Measurements from ENCODE around the gene DNAH9. TPM values are rescaled to one million over a fixed set of nuclear protein-coding genes. Genes with fewer than 3 reads are reported as not detected.

The DNAH9 gene
- total RNA-seq, 1 donor from 2014 or later: 0.22 TPM

GRCh38 chr17:11814655-11815262 is 216.5 kb downstream of the DNAH9 start:
- DNase-seq (no peak), ATAC-seq (peak; percentile 41)
- intact Hi-C loops (cut with micrococcal nuclease): no loop called here

- DNase-seq: no peak
- no peak for ATAC-seq
- intact Hi-C loops (cut with micrococcal nuclease): no loop called here
Measured at GRCh38 chr17:11816409-11816808, 218.1 kb downstream of the DNAH9 start.

DNA sequence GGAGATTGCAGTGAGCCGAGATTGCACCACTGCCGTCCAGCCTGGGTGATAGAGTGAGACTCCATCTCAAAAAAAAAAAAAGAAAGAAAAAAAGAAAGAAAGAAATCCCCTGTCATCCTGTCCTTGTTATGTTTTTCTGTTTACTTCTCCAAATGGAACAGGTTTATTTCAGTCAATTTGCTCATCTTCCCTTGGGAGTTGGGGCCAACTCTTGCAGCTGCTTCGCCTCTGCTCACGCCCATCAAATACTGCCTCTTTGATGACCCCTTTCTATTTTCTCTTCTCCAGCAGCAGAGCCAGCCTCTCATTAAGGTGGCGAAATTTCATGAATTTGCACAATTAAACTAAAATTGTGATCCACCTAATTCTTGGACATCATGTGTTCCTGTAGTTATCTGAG is 225.6 kb downstream of the DNAH9 start:
- intact Hi-C loops (cut with micrococcal nuclease): no loop called here
- DNase-seq: no peak
- peak; percentile 12 for ATAC-seq

GRCh38 chr17:11825572-11826209 is 227.4 kb downstream of the DNAH9 start:
- no peak for DNase-seq
- no peak for ATAC-seq
- intact Hi-C loops (cut with micrococcal nuclease): no loop called here

DNA sequence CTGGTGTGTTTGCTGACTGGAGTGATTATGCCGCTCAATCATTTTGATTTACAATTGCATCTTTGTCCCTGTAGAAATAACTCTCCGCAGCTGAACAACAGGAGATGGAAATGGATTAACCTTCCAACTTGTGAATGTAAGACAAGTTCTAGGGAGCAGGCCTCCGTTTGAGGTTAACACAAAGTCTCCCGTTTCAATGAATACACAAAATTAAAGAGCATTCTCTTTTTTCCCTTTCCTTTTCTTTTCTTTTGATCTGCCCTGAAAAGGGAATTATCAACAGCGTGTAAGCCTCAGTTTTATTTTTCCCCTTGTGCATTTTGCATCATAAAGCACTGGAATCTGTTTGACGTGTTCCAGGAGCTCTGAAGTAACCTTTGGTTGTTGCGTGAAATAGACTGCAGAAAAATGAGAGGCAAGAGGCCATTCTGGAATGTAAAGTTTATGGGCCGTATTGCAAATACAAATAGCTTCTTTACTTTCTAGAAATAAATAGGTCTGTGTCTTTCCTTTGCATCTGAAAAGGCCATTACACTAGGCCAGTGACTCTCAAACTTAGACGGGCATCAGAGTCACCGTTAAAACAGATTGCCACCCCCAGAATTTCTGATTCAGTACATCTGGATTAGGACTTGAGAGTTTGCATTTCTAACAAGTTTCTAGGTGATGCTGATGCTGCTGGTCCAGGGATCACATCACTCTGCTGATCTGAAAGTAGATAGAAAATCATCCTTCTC is 234.3 kb downstream of the DNAH9 start:
- no peak for DNase-seq
- ATAC-seq: no peak
- intact Hi-C loops (cut with micrococcal nuclease): no loop called here

GRCh38 chr17:11836508-11836907 is 238.2 kb downstream of the DNAH9 start:
- intact Hi-C loops (cut with micrococcal nuclease): no loop called here
- ATAC-seq (no peak), DNase-seq (no peak)

- intact Hi-C loops (cut with micrococcal nuclease): no loop called here
- no peak for DNase-seq
- ATAC-seq: no peak
Measured at GRCh38 chr17:11840052-11840451, 241.8 kb downstream of the DNAH9 start.

- intact Hi-C loops (cut with micrococcal nuclease): no loop called here
- no peak for DNase-seq
- no peak for ATAC-seq
Measured at GRCh38 chr17:11840831-11841230, 242.6 kb downstream of the DNAH9 start.

DNA sequence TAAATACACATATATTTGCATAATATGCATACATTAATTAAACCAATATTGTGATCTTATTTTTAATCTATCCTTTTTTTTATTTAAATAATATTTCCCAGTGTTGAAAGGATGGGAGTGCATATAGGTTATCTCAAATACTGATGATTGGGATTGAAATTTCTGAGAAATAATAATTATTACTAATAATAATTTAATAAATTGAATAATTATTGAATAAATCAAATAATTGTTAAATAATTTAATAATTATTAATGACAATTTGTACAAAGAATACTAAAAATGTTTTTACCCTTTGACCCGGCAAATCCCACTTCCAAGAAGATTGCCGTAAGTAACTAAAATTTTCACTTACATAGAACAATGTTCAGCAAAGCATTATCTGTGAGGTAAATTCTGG is 250.1 kb downstream of the DNAH9 start:
- ATAC-seq: no peak
- DNase-seq: no peak
- intact Hi-C loops (cut with micrococcal nuclease): no loop called here

- intact Hi-C loops (cut with micrococcal nuclease): no loop called here
- no peak for ATAC-seq
- DNase-seq: no peak
Measured at GRCh38 chr17:11852231-11852630, 254.0 kb downstream of the DNAH9 start.

DNA sequence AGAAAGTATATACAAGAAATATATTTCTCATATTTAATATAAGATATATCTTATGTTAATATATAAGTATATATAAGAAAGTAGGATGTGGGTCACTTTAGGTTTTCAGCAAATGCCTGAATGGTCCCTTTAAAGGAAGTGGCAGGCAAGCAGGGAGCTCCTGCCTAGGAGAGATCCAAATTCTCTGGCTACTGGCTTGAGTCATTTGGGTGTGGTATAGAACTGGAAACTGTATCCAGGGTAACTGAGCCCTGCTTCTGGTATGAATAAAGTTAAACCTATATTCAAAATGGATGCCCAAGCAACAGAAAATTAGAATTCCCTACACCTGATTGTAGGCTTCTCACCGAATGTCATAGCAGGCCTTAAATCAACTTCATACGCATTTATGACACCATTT is 254.6 kb downstream of the DNAH9 start:
- ATAC-seq (peak; percentile 67), DNase-seq (no peak)
- intact Hi-C loops (cut with micrococcal nuclease): no loop called here

DNA sequence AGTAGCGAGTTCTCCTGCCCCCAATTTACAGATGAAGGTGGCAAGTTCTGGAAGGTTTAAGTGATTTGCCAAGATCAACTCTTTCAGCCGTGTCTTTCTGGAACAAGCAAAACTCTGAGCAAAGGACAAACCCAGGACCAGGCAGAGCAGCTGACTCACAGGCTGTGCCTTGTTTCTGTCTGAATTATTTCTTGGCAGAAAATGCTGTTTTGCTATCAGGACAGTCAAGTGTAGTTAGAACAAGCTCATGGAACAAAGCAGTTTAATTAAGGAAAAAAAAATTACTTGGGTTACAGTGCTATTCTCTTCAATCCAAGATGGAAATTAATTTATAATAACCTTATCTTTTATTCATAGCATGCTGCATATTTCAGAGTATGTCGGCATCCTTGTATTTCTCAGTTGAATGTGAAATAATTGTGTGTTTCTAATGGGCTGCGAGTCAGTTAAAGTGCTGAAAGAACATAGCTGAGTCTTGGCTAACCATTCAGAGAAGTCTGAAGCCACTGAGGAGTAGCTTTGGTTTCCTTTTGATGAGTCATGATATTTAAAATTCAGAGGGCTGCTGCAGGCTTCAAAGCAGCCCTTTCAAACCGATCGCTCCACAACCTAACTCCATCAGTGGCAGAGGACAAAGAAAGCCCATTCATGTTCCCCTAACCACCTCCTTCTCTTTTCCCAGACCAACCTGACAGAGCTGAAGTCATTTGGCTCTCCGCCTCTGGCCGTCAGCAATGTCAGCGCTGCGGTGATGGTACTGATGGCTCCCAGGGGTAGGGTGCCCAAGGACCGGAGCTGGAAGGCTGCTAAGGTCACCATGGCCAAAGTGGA is 255.3 kb downstream of the DNAH9 start:
- ATAC-seq (peak; percentile 87), DNase-seq (no peak)
- intact Hi-C loops (cut with micrococcal nuclease): no loop called here

- intact Hi-C loops (cut with micrococcal nuclease): no loop called here
- ATAC-seq (no peak), DNase-seq (no peak)
Measured at GRCh38 chr17:11855306-11855705, 257.0 kb downstream of the DNAH9 start.

GRCh38 chr17:11857006-11857405 is 258.7 kb downstream of the DNAH9 start:
- ATAC-seq (no peak), DNase-seq (no peak)
- intact Hi-C loops (cut with micrococcal nuclease): no loop called here

DNA sequence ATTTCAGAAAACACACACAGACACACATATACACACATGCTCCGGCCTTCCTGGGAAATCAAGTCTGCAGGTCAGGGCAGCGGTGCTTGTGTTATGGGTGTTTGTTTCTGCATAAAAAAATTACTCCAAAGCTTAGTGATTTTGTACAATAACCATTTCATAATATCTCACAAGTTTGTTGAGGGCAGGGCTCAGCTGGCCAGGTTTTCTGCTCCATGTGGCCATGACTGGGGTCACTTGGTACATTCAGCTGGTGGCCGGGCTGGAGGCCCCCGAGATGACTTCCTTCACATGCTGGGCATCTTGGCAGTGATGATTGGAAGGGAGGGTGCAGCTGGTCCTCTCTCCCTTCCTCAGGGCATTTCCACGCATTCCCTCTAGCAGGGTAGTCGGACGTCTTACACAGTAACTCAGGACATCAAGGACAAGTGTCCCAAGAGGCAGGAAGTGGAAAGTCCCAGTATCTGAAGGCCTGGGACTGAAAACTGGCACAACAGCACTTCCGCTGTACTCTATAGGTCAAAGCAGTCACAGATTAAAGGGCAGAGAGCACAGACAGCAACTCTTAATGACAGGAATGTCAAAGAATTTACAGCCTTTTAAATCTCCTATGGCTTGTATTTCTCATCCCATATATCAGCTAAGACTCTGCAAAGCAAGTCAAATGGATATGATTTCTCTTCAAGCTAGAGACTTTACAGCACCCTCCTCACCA is 271.6 kb downstream of the DNAH9 start:
- ATAC-seq: no peak
- intact Hi-C loops (cut with micrococcal nuclease): no loop called here
- DNase-seq: no peak

- DNase-seq (no peak), ATAC-seq (no peak)
- intact Hi-C loops (cut with micrococcal nuclease): no loop called here
Measured at GRCh38 chr17:11871773-11872172, 273.5 kb downstream of the DNAH9 start.

DNA sequence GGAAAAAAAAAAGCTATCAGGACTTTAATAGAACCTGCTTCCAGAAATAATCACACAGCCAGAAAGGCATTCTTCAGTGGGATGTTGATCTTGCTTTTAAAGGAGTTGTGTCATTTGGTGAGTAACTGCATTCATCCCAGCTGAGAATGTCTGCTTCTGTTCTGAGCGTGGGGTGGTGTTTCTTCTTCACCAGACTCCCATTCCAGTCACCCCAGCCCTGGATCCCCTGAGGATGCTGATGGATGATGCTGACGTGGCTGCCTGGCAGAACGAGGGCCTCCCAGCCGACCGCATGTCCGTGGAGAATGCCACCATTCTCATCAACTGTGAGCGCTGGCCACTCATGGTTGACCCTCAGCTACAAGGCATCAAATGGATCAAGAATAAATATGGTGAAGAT is 276.5 kb downstream of the DNAH9 start:
- ATAC-seq: no peak
- intact Hi-C loops (cut with micrococcal nuclease): no loop called here
- no peak for DNase-seq

DNA sequence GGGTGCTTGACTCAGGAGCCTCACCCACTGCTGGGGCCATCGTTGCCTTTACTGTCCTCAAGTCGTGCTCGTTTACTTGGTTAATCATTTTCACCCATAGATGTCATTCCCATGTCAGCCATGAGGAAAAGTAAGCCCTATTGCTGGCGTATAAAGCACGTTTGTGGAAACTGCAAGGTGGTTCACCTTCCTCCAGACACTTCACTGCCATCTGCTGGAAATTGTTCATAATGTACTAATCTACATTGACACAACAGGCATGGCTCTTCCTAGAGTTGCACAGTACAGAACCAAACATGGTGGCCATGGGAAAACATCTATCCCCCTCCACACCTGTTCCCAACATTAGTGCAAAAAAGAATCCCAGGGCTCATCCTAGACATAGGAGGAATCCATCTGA is 282.4 kb downstream of the DNAH9 start:
- intact Hi-C loops (cut with micrococcal nuclease): no loop called here
- DNase-seq (no peak), ATAC-seq (no peak)

DNA sequence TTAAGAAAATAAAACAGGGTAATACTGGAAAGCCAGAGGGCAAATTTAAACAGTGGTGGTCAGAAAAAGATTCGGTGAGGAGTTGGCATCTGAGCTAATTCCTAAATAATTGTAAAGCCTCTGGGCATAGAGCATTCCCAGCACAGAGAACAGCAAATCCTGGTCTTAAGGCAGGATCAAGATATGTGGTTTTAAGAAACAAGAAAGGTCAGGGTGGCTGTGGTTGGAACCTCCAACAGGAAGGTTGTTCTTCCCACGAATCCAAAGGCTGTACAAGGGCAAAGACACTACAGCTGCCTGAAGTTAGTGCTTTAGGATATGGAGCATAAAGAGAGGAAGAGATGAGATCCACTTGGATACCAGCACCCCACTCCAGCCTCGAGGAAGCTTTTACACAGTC is 284.4 kb downstream of the DNAH9 start:
- DNase-seq (no peak), ATAC-seq (no peak)
- intact Hi-C loops (cut with micrococcal nuclease): no loop called here
